Keratinocyte (primary cell): ENCODE results near the gene SLC25A11.

Source experiments
- EZH2 ChIP-seq: IDR thresholded peaks from one replicate; pipeline ENCODE4 v1.6.1; 2012; ENCODE audit warnings: inconsistent platforms, mild to moderate bottlenecking, low read length, moderate library complexity
- TF ChIP-seq, protein P1 (sequence below), 3 experiments: IDR thresholded peaks in 1 of 3; conservative IDR thresholded peaks in 1 of 3; optimal IDR thresholded peaks in 1 of 3; 2 replicates in 2 of 3; 3 replicates in 1 of 3; pipeline versions ENCODE3 to v1.5.1; 2011; ENCODE audit warnings: low read length in 3 of 3, mild to moderate bottlenecking in 3 of 3, moderate library complexity in 2 of 3, control low read depth in 1 of 3, inconsistent platforms in 1 of 3; ENCODE audit not compliant: insufficient read depth in 2 of 3; ENCODE audit errors: extremely low read depth in 1 of 3

- TF ChIP-seq, protein P1, sequence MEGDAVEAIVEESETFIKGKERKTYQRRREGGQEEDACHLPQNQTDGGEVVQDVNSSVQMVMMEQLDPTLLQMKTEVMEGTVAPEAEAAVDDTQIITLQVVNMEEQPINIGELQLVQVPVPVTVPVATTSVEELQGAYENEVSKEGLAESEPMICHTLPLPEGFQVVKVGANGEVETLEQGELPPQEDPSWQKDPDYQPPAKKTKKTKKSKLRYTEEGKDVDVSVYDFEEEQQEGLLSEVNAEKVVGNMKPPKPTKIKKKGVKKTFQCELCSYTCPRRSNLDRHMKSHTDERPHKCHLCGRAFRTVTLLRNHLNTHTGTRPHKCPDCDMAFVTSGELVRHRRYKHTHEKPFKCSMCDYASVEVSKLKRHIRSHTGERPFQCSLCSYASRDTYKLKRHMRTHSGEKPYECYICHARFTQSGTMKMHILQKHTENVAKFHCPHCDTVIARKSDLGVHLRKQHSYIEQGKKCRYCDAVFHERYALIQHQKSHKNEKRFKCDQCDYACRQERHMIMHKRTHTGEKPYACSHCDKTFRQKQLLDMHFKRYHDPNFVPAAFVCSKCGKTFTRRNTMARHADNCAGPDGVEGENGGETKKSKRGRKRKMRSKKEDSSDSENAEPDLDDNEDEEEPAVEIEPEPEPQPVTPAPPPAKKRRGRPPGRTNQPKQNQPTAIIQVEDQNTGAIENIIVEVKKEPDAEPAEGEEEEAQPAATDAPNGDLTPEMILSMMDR (optimal IDR thresholded peaks at IDR 0.05 in 1 of 3, IDR thresholded peaks at IDR 0.05 in 1 of 3, conservative IDR thresholded peaks at IDR 0.05 in 1 of 3; ENCODE audit: extremely low read depth in 1 of 3, insufficient read depth in 2 of 3, low read length in 3 of 3), result no peak
- TF ChIP-seq EZH2, result no peak
Observed at GRCh38 chr17:4971826-4972225, 32.0 kb upstream of the SLC25A11 start.
